ENCODE measurements around the gene AP1AR.

AP1AR gene

GRCh38 chr4:112318239-112319142, 86.9 kb downstream of the AP1AR start:
- DNase-seq: no peak

Measured in NCI-H510A (cell line).